GM23338 (cell line): ENCODE results near the gene SYNE2. TPM values are rescaled to one million over a fixed set of nuclear protein-coding genes. Genes with fewer than 3 reads are reported as not detected.

Source experiments
- ATAC-seq: fragments of 200-7000 bp; cut with Tn5 transposase; 3 replicates; pipeline ENCODE4 v1.9.1; 2020
- DNase-seq: peaks from one replicate; pipeline ENCODE4 v3.0.0-alpha.2; 2015; ENCODE audit warnings: low spot score
- H2AFZ ChIP-seq: fragments of 200-600 bp; sonication (generic); 2 replicates; pipeline ENCODE4 v1.8.0; 2016; ENCODE audit warnings: antibody characterized with exemption, mild to moderate bottlenecking, moderate library complexity
- H3F3A ChIP-seq: fragments of 200-600 bp; sonication (generic); replicated peaks from 2 replicates; pipeline ENCODE4 v1.8.0; 2017; ENCODE audit warnings: antibody characterized with exemption, mixed run types, low read depth
- H3K27ac ChIP-seq: fragments of 200-600 bp; sonication (generic); 2 replicates; pipeline ENCODE4 v1.6.1; 2016; ENCODE audit warnings: low read depth
- H3K27me3 ChIP-seq: fragments of 200-600 bp; sonication (generic); 2 replicates; pipeline ENCODE4 v1.8.0; 2016; ENCODE audit warnings: mild to moderate bottlenecking, mixed run types, moderate library complexity; ENCODE audit not compliant: insufficient read depth
- H3K36me3 ChIP-seq: fragments of 200-600 bp; sonication (generic); 2 replicates; pipeline ENCODE4 v1.8.0; 2016; ENCODE audit warnings: mild to moderate bottlenecking; ENCODE audit not compliant: insufficient read depth
- H3K4me1 ChIP-seq: fragments of 200-600 bp; sonication (generic); 2 replicates; pipeline ENCODE4 v1.8.0; 2016; ENCODE audit warnings: mild to moderate bottlenecking, moderate library complexity; ENCODE audit not compliant: insufficient read depth
- H3K4me2 ChIP-seq: fragments of 200-600 bp; sonication (generic); 2 replicates; pipeline ENCODE4 v1.7.1; 2017; ENCODE audit warnings: mixed run types
- H3K4me3 ChIP-seq: fragments of 200-600 bp; sonication (generic); 2 replicates; pipeline ENCODE4 v1.6.1; 2016; ENCODE audit warnings: mixed run types
- H3K79me2 ChIP-seq: fragments of 200-600 bp; sonication (generic); replicated peaks from 2 replicates; pipeline ENCODE4 v1.8.0; 2017; ENCODE audit warnings: mild to moderate bottlenecking; ENCODE audit not compliant: insufficient read depth
- H3K9me2 ChIP-seq: fragments of 200-600 bp; sonication (generic); 2 replicates; pipeline ENCODE4 v1.8.0; 2017; ENCODE audit not compliant: insufficient read depth
- H4K20me1 ChIP-seq: fragments of 200-600 bp; sonication (generic); replicated peaks from 2 replicates; pipeline ENCODE4 v1.8.0; 2017; ENCODE audit warnings: mild to moderate bottlenecking; ENCODE audit not compliant: insufficient read depth
- H3K27ac Mint-ChIP-seq: 2 replicates; pipeline ENCODE4 v1.8.0; 2020; ENCODE audit warnings: inconsistent platforms, mild to moderate bottlenecking, moderate library complexity, mixed read lengths
- H3K27me3 Mint-ChIP-seq: 3 replicates; pipeline ENCODE4 v1.8.0; 2022; ENCODE audit warnings: low read depth, mild to moderate bottlenecking, moderate library complexity, mixed read lengths, inconsistent platforms; ENCODE audit not compliant: insufficient read depth, poor library complexity
- H3K36me3 Mint-ChIP-seq: 3 replicates; pipeline ENCODE4 v1.8.0; 2021; ENCODE audit warnings: low read depth, mild to moderate bottlenecking, inconsistent platforms, moderate library complexity, mixed read lengths
- H3K4me1 Mint-ChIP-seq: 3 replicates; pipeline ENCODE4 v1.8.0; 2020; ENCODE audit warnings: mild to moderate bottlenecking, inconsistent platforms, mixed read lengths
- H3K4me3 Mint-ChIP-seq: 3 replicates; pipeline ENCODE4 v1.8.0; 2021; ENCODE audit warnings: moderate library complexity, mild to moderate bottlenecking, inconsistent platforms, mixed read lengths
- H3K9me3 Mint-ChIP-seq: 3 replicates; pipeline ENCODE4 v1.8.0; 2020; ENCODE audit warnings: moderate library complexity, mild to moderate bottlenecking, inconsistent platforms, mixed read lengths
- CREB1 ChIP-seq: fragments of 250-450 bp; sonication (Bioruptor Pico); IDR thresholded peaks from 2 replicates; pipeline ENCODE4 v1.5.0; 2020; ENCODE audit warnings: low read depth, mild to moderate bottlenecking, moderate library complexity
- ETS1 ChIP-seq: IDR thresholded peaks from 2 replicates; pipeline ENCODE4 v1.6.1; 2016; ENCODE audit warnings: antibody characterized with exemption
- EZH2 ChIP-seq: fragments of 200-600 bp; sonication (generic); IDR thresholded peaks from one replicate; pipeline ENCODE4 v1.8.0; 2017; ENCODE audit warnings: antibody characterized with exemption, mild to moderate bottlenecking, low read depth; ENCODE audit not compliant: unreplicated experiment
- EZH2phosphoT487 ChIP-seq: fragments of 200-600 bp; sonication (generic); IDR thresholded peaks from one replicate; pipeline ENCODE4 v1.8.1; 2018; ENCODE audit warnings: antibody characterized with exemption; ENCODE audit not compliant: unreplicated experiment
- JUNB ChIP-seq: IDR thresholded peaks from one replicate; pipeline ENCODE4 v1.6.1; 2016; ENCODE audit warnings: antibody characterized with exemption; ENCODE audit not compliant: unreplicated experiment
- NANOG ChIP-seq: IDR thresholded peaks from 2 replicates; pipeline ENCODE4 v1.6.1; 2016; ENCODE audit warnings: antibody characterized with exemption, borderline replicate concordance
- POLR2AphosphoS5 ChIP-seq: IDR thresholded peaks from 2 replicates; pipeline ENCODE4 v1.6.1; 2016; ENCODE audit warnings: antibody characterized with exemption, low read depth
- STAT1 ChIP-seq: IDR thresholded peaks from one replicate; pipeline ENCODE4 v1.6.1; 2016; ENCODE audit warnings: antibody characterized with exemption; ENCODE audit not compliant: unreplicated experiment
- ZNF114 ChIP-seq: fragments of 250-450 bp; sonication (Bioruptor Pico); IDR thresholded peaks from 2 replicates; pipeline ENCODE4 v1.5.0; 2020; ENCODE audit warnings: mild to moderate bottlenecking, moderate library complexity
- ZNF331 ChIP-seq: fragments of 250-450 bp; sonication (Bioruptor Pico); IDR thresholded peaks from 2 replicates; pipeline ENCODE4 v1.5.0; 2020; ENCODE audit warnings: low read depth, mild to moderate bottlenecking, moderate library complexity
- ZNF462 ChIP-seq: fragments of 250-450 bp; sonication (Bioruptor Pico); IDR thresholded peaks from 2 replicates; pipeline ENCODE4 v1.5.0; 2020; ENCODE audit warnings: mild to moderate bottlenecking, moderate library complexity
- polyA plus RNA-seq: library from polyadenylated mRNA; unstranded; fragments of >200 nt; fragmentation: Nextera tagmentation; extraction: Ambion mirVana; gene quantifications from 2 replicates; pipeline ENCODE4 v1.2.1, GENCODE V29; 2016
- total RNA-seq: library from RNA; depleted of rRNA; stranded (reverse); fragments of >200 nt; shearing (Covaris generic); gene quantifications from 2 replicates; pipeline ENCODE4 v1.2.3, GENCODE V29; 2014
- TF ChIP-seq, protein P1 (sequence below): IDR thresholded peaks from one replicate; pipeline ENCODE4 v1.6.1; 2018; ENCODE audit warnings: antibody characterized with exemption; ENCODE audit not compliant: unreplicated experiment
- TF ChIP-seq, protein P2 (sequence below), 2 experiments: fragments of 200-600 bp in 1 of 2; sonication (generic) in 1 of 2; conservative IDR thresholded peaks; 2 replicates each; pipeline versions ENCODE4 v1.5.1 to v1.6.1; 2016 to 2017; ENCODE audit warnings: antibody characterized with exemption in 2 of 2, low read depth in 2 of 2, mild to moderate bottlenecking in 2 of 2, moderate library complexity in 1 of 2

SYNE2 gene
- total and polyA plus RNA-seq, 2 experiments from 2014 or later = 34.3 to 86.5 TPM

- no peaks in the 10 kb centered on the region for H3K9me3 Mint-ChIP-seq
- TF ChIP-seq, protein P1, sequence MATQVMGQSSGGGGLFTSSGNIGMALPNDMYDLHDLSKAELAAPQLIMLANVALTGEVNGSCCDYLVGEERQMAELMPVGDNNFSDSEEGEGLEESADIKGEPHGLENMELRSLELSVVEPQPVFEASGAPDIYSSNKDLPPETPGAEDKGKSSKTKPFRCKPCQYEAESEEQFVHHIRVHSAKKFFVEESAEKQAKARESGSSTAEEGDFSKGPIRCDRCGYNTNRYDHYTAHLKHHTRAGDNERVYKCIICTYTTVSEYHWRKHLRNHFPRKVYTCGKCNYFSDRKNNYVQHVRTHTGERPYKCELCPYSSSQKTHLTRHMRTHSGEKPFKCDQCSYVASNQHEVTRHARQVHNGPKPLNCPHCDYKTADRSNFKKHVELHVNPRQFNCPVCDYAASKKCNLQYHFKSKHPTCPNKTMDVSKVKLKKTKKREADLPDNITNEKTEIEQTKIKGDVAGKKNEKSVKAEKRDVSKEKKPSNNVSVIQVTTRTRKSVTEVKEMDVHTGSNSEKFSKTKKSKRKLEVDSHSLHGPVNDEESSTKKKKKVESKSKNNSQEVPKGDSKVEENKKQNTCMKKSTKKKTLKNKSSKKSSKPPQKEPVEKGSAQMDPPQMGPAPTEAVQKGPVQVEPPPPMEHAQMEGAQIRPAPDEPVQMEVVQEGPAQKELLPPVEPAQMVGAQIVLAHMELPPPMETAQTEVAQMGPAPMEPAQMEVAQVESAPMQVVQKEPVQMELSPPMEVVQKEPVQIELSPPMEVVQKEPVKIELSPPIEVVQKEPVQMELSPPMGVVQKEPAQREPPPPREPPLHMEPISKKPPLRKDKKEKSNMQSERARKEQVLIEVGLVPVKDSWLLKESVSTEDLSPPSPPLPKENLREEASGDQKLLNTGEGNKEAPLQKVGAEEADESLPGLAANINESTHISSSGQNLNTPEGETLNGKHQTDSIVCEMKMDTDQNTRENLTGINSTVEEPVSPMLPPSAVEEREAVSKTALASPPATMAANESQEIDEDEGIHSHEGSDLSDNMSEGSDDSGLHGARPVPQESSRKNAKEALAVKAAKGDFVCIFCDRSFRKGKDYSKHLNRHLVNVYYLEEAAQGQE = no peak
- TF ChIP-seq CREB1 (CRISPR knock-in tag) (no peak), ETS1 (no peak), ZNF331 (no peak), NANOG (no peak), EZH2 (no peak), JUNB (no peak), POLR2AphosphoS5 (no peak), EZH2phosphoT487 (no peak), STAT1 (no peak), ZNF114 (no peak), ZNF462 (CRISPR knock-in tag) (no peak)
- TF ChIP-seq, protein P2, sequence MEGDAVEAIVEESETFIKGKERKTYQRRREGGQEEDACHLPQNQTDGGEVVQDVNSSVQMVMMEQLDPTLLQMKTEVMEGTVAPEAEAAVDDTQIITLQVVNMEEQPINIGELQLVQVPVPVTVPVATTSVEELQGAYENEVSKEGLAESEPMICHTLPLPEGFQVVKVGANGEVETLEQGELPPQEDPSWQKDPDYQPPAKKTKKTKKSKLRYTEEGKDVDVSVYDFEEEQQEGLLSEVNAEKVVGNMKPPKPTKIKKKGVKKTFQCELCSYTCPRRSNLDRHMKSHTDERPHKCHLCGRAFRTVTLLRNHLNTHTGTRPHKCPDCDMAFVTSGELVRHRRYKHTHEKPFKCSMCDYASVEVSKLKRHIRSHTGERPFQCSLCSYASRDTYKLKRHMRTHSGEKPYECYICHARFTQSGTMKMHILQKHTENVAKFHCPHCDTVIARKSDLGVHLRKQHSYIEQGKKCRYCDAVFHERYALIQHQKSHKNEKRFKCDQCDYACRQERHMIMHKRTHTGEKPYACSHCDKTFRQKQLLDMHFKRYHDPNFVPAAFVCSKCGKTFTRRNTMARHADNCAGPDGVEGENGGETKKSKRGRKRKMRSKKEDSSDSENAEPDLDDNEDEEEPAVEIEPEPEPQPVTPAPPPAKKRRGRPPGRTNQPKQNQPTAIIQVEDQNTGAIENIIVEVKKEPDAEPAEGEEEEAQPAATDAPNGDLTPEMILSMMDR (conservative IDR thresholded peaks at IDR 0.05; ENCODE audit: low read depth in 2 of 2) = no peak
- H3K36me3 Mint-ChIP-seq = peaks cover 12% of the 10 kb centered on the region; the same call in 2 of the 3 replicates
- H3K27me3 Mint-ChIP-seq = peaks cover 2% of the 10 kb centered on the region
- ATAC-seq = no peak
- H3K4me3 Mint-ChIP-seq = no peak overlapping the region
- H3K27ac Mint-ChIP-seq = no peak overlapping the region
- H3K4me1 Mint-ChIP-seq = no peaks in the 10 kb centered on the region
- Histone ChIP-seq H3K4me1 (no peaks in the 10 kb centered on the region), H3K27me3 (no peaks in the 10 kb centered on the region), H2AFZ (no peak overlapping the region), H3K27ac (no peak overlapping the region), H3K79me2 (no peaks in the 10 kb centered on the region), H3F3A (no peaks in the 10 kb centered on the region), H3K4me2 (no peak overlapping the region), H3K4me3 (no peak overlapping the region), H4K20me1 (no peaks in the 10 kb centered on the region), H3K9me2 (no peaks in the 10 kb centered on the region), H3K36me3 (no peaks in the 10 kb centered on the region; the same call in 1 of the 2 replicates)
- DNase-seq = no peak
Measured at GRCh38 chr14:63982629-63983028, 129.8 kb downstream of the SYNE2 start.
